HepG2 (cell line): Measurements from ENCODE around the gene TMEM222. TPM values are rescaled to one million over a fixed set of nuclear protein-coding genes. Genes with fewer than 3 reads are reported as not detected.
A peak's percentile ranks its signal among the peaks of the same experiment; 100 is the strongest.

ENCODE experiments used
- BRD4 ChIP-seq: sonication (generic); formaldehyde crosslinking; IDR thresholded peaks from 2 replicates; pipeline ENCODE4 v1.4.0; 2020; ENCODE audit warnings: missing genetic modification reagents
- CHD2 ChIP-seq: IDR thresholded peaks from 2 replicates; pipeline ENCODE4 v1.6.1; 2011; ENCODE audit warnings: low read depth, low read length, improper control_type of control experiment
- GATAD1 ChIP-seq: IDR thresholded peaks from 2 replicates; pipeline ENCODE4 v1.6.1; 2016; ENCODE audit warnings: missing genetic modification reagents, missing compliant biosample characterization
- HMG20A ChIP-seq: IDR thresholded peaks from 2 replicates; pipeline ENCODE4 v1.6.1; 2016; ENCODE audit warnings: borderline replicate concordance
- MBNL3 ChIP-seq: fragments of 250-450 bp; sonication (Bioruptor Pico); conservative IDR thresholded peaks from 2 replicates; pipeline ENCODE4 v1.8.0; 2022; ENCODE audit warnings: mild to moderate bottlenecking, inconsistent platforms
- MEIS1 ChIP-seq: sonication (generic); formaldehyde crosslinking; IDR thresholded peaks from 2 replicates; pipeline ENCODE4 v1.9.0; 2021; ENCODE audit warnings: mild to moderate bottlenecking, missing genetic modification reagents, moderate library complexity, borderline replicate concordance
- NCOA2 ChIP-seq: sonication (generic); formaldehyde crosslinking; IDR thresholded peaks from 2 replicates; pipeline ENCODE4 v1.8.0; 2022; ENCODE audit warnings: inconsistent platforms
- PAWR ChIP-seq: sonication (generic); formaldehyde crosslinking; IDR thresholded peaks from 2 replicates; pipeline ENCODE4 v1.4.0; 2020; ENCODE audit warnings: missing genetic modification reagents, mild to moderate bottlenecking, borderline replicate concordance
- RFX3 ChIP-seq: IDR thresholded peaks from 2 replicates; pipeline ENCODE4 v1.6.1; 2016; ENCODE audit warnings: missing biosample characterization, missing genetic modification reagents
- SETDB1 ChIP-seq: sonication (generic); formaldehyde crosslinking; IDR thresholded peaks from 2 replicates; pipeline ENCODE4 v1.5.1; 2020; ENCODE audit warnings: missing genetic modification reagents, mild to moderate bottlenecking, borderline replicate concordance
- SKIL ChIP-seq: sonication (generic); formaldehyde crosslinking; IDR thresholded peaks from 2 replicates; pipeline ENCODE4 v1.8.0; 2022; ENCODE audit warnings: missing genetic modification reagents, mild to moderate bottlenecking, moderate library complexity, borderline replicate concordance
- SOX13 ChIP-seq, 3 experiments: fragments of 450-650 bp in 1 of 3; sonication (generic) in 1 of 3; formaldehyde crosslinking in 1 of 3; IDR thresholded peaks in 2 of 3; conservative IDR thresholded peaks in 1 of 3; 2 replicates each; pipeline versions ENCODE4 v1.5.0 to v1.6.1; 2016 to 2020; ENCODE audit warnings: antibody characterized with exemption in 1 of 3, mild to moderate bottlenecking in 1 of 3, missing compliant biosample characterization in 1 of 3, missing genetic modification reagents in 1 of 3, moderate library complexity in 1 of 3
- TBP ChIP-seq: sonication (generic); formaldehyde crosslinking; IDR thresholded peaks from 2 replicates; pipeline ENCODE4 v1.5.0; 2020; ENCODE audit warnings: missing genetic modification reagents
- ZFP1 ChIP-seq: IDR thresholded peaks from 2 replicates; pipeline ENCODE4 v1.6.1; 2016
- ZFP62 ChIP-seq: sonication (generic); formaldehyde crosslinking; IDR thresholded peaks from 2 replicates; pipeline ENCODE4 v1.4.0; 2020; ENCODE audit warnings: missing genetic modification reagents
- ZNF251 ChIP-seq: sonication (generic); formaldehyde crosslinking; IDR thresholded peaks from 2 replicates; pipeline ENCODE4 v1.9.0; 2021; ENCODE audit warnings: mild to moderate bottlenecking, missing genetic modification reagents
- ZNF30 ChIP-seq: sonication (generic); formaldehyde crosslinking; IDR thresholded peaks from 2 replicates; pipeline ENCODE4 v1.5.0; 2020; ENCODE audit warnings: mild to moderate bottlenecking, missing genetic modification reagents
- ZNF33A ChIP-seq: sonication (generic); formaldehyde crosslinking; IDR thresholded peaks from 2 replicates; pipeline ENCODE4 v1.5.1; 2020; ENCODE audit warnings: missing genetic modification reagents, mild to moderate bottlenecking, moderate library complexity, borderline replicate concordance
- ZNF362 ChIP-seq: sonication (generic); formaldehyde crosslinking; IDR thresholded peaks from 2 replicates; pipeline ENCODE4 v1.4.0; 2020; ENCODE audit warnings: missing genetic modification reagents, mild to moderate bottlenecking, borderline replicate concordance
- ZNF432 ChIP-seq: sonication (generic); formaldehyde crosslinking; IDR thresholded peaks from 2 replicates; pipeline ENCODE4 v1.5.0; 2020; ENCODE audit warnings: missing genetic modification reagents, mild to moderate bottlenecking, borderline replicate concordance
- ZNF44 ChIP-seq: sonication (generic); formaldehyde crosslinking; IDR thresholded peaks from 2 replicates; pipeline ENCODE4 v1.5.1; 2020; ENCODE audit warnings: mild to moderate bottlenecking, missing genetic modification reagents
- ZNF549 ChIP-seq: sonication (generic); formaldehyde crosslinking; IDR thresholded peaks from 2 replicates; pipeline ENCODE4 v1.5.0; 2020; ENCODE audit warnings: missing genetic modification reagents
- ZNF580 ChIP-seq: IDR thresholded peaks from 2 replicates; pipeline ENCODE4 v1.6.1; 2016; ENCODE audit warnings: low read depth, borderline replicate concordance
- ZNF639 ChIP-seq: conservative IDR thresholded peaks from 2 replicates; pipeline ENCODE4 v1.6.1; 2018; ENCODE audit warnings: missing genetic modification reagents
- ZNF709 ChIP-seq: sonication (generic); formaldehyde crosslinking; IDR thresholded peaks from 2 replicates; pipeline ENCODE4 v1.5.0; 2020; ENCODE audit warnings: mild to moderate bottlenecking, missing genetic modification reagents
- ZNF713 ChIP-seq: sonication (generic); formaldehyde crosslinking; IDR thresholded peaks from 2 replicates; pipeline ENCODE4 v1.4.0; 2020; ENCODE audit warnings: mild to moderate bottlenecking, missing genetic modification reagents
- polyA plus RNA-seq, 8 experiments: library from polyadenylated mRNA; depleted of rRNA in 3 of 8; stranded (reverse) in 7 of 8; unstranded in 1 of 8; fragments of >200 nt; fragmentation: Illumina TruSeq in 4 of 8; extraction: Trizol in 4 of 8; gene quantifications; 2 replicates each; pipeline versions ENCODE4 v1.2.1 to v1.2.3, GENCODE V29; 2011 to 2016; ENCODE audit warnings: low read depth in 4 of 8, missing spikeins in 1 of 8, mixed read lengths in 1 of 8; ENCODE audit not compliant: insufficient read depth in 1 of 8
- total RNA-seq, 5 experiments: library from RNA; depleted of rRNA; stranded (reverse); fragments of >200 nt; fragmentation: Illumina TruSeq; extraction: Trizol; gene quantifications; 2 replicates each; pipeline ENCODE4 v1.2.3, GENCODE V29; 2016; ENCODE audit warnings: low read depth in 1 of 5

Gene TMEM222
- total and polyA plus RNA-seq, 2 of the 13 experiments (the other 11 are each of a cell fraction or from before 2014, with no cell fraction given): 22.7 to 29.6 TPM

- TF ChIP-seq ZNF713 (CRISPR knock-in tag) (peak; percentile 40; the same call in 1 of the 2 replicates), MBNL3 (CRISPR knock-in tag) (no peak), SOX13 (IDR thresholded peaks at IDR 0.05) (no peak), SOX13 (CRISPR knock-in tag; conservative IDR thresholded peaks at IDR 0.05 in 1 of 2, IDR thresholded peaks at IDR 0.05 in 1 of 2) (peak in 1 of 2 experiments; percentile 60; a peak in 2 of 4 replicates), TBP (CRISPR knock-in tag) (no peak), ZNF362 (CRISPR knock-in tag) (no peak), SETDB1 (CRISPR knock-in tag) (no peak), ZNF549 (CRISPR knock-in tag) (no peak), ZNF580 (CRISPR knock-in tag) (peak; percentile 77; the same call in 1 of the 2 replicates), ZNF251 (CRISPR knock-in tag) (no peak), RFX3 (peak; percentile 52; the same call in 1 of the 2 replicates), ZFP1 (peak; percentile 77; the same call in 1 of the 2 replicates), ZFP62 (CRISPR knock-in tag) (no peak), ZNF432 (CRISPR knock-in tag) (no peak), BRD4 (CRISPR knock-in tag) (peak; percentile 83; the same call in 1 of the 2 replicates), MEIS1 (no peak; the same call in 1 of the 2 replicates), NCOA2 (CRISPR knock-in tag) (peak; percentile 69), ZNF44 (CRISPR knock-in tag) (no peak; the same call in 1 of the 2 replicates), PAWR (CRISPR knock-in tag) (no peak), ZNF33A (CRISPR knock-in tag) (no peak), ZNF639 (CRISPR knock-in tag) (peak; percentile 98), ZNF709 (CRISPR knock-in tag) (peak; percentile 92), SKIL (CRISPR knock-in tag) (peak; percentile 83), HMG20A (CRISPR knock-in tag) (peak; percentile 42; the same call in 1 of the 2 replicates), CHD2 (peak; percentile 25; the same call in 1 of the 2 replicates), GATAD1 (CRISPR knock-in tag) (peak; percentile 98), ZNF30 (CRISPR knock-in tag) (no peak)
Measured at GRCh38 chr1:27321813-27322568, at the start of gene TMEM222 (continued).
